Smooth muscle cell (in vitro differentiated cells): ENCODE results near the gene KATNAL2. TPM values are rescaled to one million over a fixed set of nuclear protein-coding genes. Genes with fewer than 3 reads are reported as not detected.
A peak's percentile ranks its signal among the peaks of the same experiment; 100 is the strongest.

Experiments used
- DNase-seq: peaks from one replicate; lab custom pipeline; 2025; ENCODE audit not compliant: unreplicated experiment; lab: John Stamatoyannopoulos, UW
- H2AFZ ChIP-seq: fragments of 200-600 bp; sonication (generic); 2 replicates; pipeline ENCODE4 v1.6.0; 2016; ENCODE audit warnings: antibody characterized with exemption, low read depth, mild to moderate bottlenecking
- H3F3A ChIP-seq: fragments of 200-600 bp; sonication (generic); 2 replicates; pipeline ENCODE4 v1.6.0; 2017; ENCODE audit warnings: antibody characterized with exemption, low read depth
- H3K27ac ChIP-seq: fragments of 200-600 bp; sonication (generic); 2 replicates; pipeline ENCODE4 v1.5.1; 2016; ENCODE audit warnings: low read depth, mild to moderate bottlenecking
- H3K27me3 ChIP-seq: fragments of 200-600 bp; sonication (generic); 2 replicates; pipeline ENCODE4 v1.6.1; 2016; ENCODE audit warnings: low read depth, mild to moderate bottlenecking
- H3K36me3 ChIP-seq: fragments of 200-600 bp; sonication (generic); 2 replicates; pipeline ENCODE4 v1.5.1; 2016; ENCODE audit warnings: low read depth
- H3K4me1 ChIP-seq: fragments of 200-600 bp; sonication (generic); 2 replicates; pipeline ENCODE4 v1.5.1; 2016; ENCODE audit warnings: low read depth
- H3K4me2 ChIP-seq: fragments of 200-600 bp; sonication (generic); 2 replicates; pipeline ENCODE4 v1.6.0; 2016; ENCODE audit warnings: mild to moderate bottlenecking
- H3K4me3 ChIP-seq: fragments of 200-600 bp; sonication (generic); 2 replicates; pipeline ENCODE4 v1.5.1; 2016; ENCODE audit warnings: mild to moderate bottlenecking
- H3K79me2 ChIP-seq: fragments of 200-600 bp; sonication (generic); 2 replicates; pipeline ENCODE4 v1.6.0; 2016; ENCODE audit warnings: low read depth, mild to moderate bottlenecking
- H3K9ac ChIP-seq: fragments of 200-600 bp; sonication (generic); 2 replicates; pipeline ENCODE4 v1.6.0; 2016; ENCODE audit warnings: low read depth
- H3K9me3 ChIP-seq: fragments of 200-600 bp; sonication (generic); replicated peaks from 2 replicates; pipeline ENCODE4 v1.5.1; 2016; ENCODE audit warnings: low read depth
- H4K20me1 ChIP-seq: fragments of 200-600 bp; sonication (generic); 2 replicates; pipeline ENCODE4 v1.6.0; 2016; ENCODE audit warnings: low read depth
- CTCF ChIP-seq: fragments of 200-600 bp; sonication (generic); IDR thresholded peaks from 2 replicates; pipeline ENCODE4 v1.5.1; 2017; ENCODE audit warnings: borderline replicate concordance, mild to moderate bottlenecking, antibody characterized with exemption; ENCODE audit not compliant: insufficient read depth, poor library complexity, severe bottlenecking
- WGBS: methylation state at CpG from one replicate; pipeline ENCODE4 v1.1.7; 2016; ENCODE audit warnings: low lambda C conversion rate; 5-methylcytosine and 5-hydroxymethylcytosine counted together
- polyA plus RNA-seq: library from polyadenylated mRNA; unstranded; fragments of >200 nt; fragmentation: Nextera tagmentation; extraction: Ambion mirVana; gene quantifications from 2 replicates; pipeline ENCODE4 v1.2.1, GENCODE V29; 2016
- total RNA-seq: library from RNA; depleted of rRNA; stranded (reverse); fragments of >200 nt; gene quantifications from 2 replicates; pipeline ENCODE4 v1.2.3, GENCODE V29; 2014

KATNAL2 gene
- total and polyA plus RNA-seq, 2 experiments from 2014 or later, result 0.31 to 2.1 TPM

DNA sequence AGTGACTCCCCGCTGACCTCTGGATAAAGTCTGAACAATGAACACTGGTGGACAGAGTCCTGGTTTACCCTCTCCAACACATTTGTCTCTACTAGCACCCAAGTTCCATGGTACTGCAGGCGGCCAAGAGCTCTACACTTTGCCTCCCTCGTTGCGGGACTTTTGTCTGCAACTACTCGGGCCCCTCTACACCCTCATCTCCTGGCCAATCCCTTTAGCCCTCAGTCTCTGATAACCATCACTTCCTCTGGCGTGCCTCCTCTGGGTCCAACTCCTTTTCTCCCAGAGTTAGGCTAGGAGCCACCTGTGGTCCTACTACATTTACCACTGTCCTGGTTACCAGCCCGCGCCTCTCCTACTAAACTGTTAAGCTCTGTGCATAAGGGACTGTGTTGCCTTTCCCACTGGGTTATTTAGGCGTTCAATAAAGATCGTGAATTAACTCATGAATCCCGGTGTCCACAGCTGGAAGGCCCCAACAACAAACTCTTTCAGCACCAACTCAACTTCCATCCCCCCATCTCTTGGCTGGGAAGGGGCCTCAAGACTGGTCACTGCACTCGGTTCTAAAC lies 232.1 kb downstream of the KATNAL2 start:
- peaks cover 15% of the 10 kb centered on the region for H4K20me1 ChIP-seq
- no peak for DNase-seq
- peak overlapping the region; percentile 84 for H3K9ac ChIP-seq
- H3K27me3 ChIP-seq, result no peaks in the 10 kb centered on the region
- H2AFZ ChIP-seq, result peak overlapping the region; percentile 86
- peak overlapping the region; percentile 82 for H3K4me3 ChIP-seq
- 23% methylated on average over 12 of the region's 12 CpGs for WGBS
- peaks cover 14% of the 10 kb centered on the region for H3K4me1 ChIP-seq
- H3K4me2 ChIP-seq, result peak overlapping the region; percentile 91
- peaks cover 26% of the 10 kb centered on the region for H3F3A ChIP-seq
- no peak for TF ChIP-seq CTCF
- peak overlapping the region; percentile 78 for H3K27ac ChIP-seq
- no peaks in the 10 kb centered on the region for H3K36me3 ChIP-seq
- no peaks in the 10 kb centered on the region for H3K9me3 ChIP-seq
- peaks cover 51% of the 10 kb centered on the region for H3K79me2 ChIP-seq

GRCh38 chr18:47150029-47150823 lies 232.8 kb downstream of the KATNAL2 start, which contains the start of gene HDHD2:
Gene HDHD2, minus strand, starts transcription at chr18:47150500. Its CDS starts 14,061 bp downstream, at chr18:47136439.
- peaks cover 14% of the 10 kb centered on the region for H3K4me1 ChIP-seq
- H2AFZ ChIP-seq, result peak within 1 kb of the TSS; percentile 86
- H3K4me2 ChIP-seq, result peak within 1 kb of the TSS; percentile 91
- H3F3A ChIP-seq, result peaks cover 31% of the 10 kb centered on the region
- peak; percentile 71 for DNase-seq
- no peak for TF ChIP-seq CTCF
- H3K4me3 ChIP-seq, result peak within 1 kb of the TSS; percentile 82
- peaks cover 14% of the 10 kb centered on the region for H4K20me1 ChIP-seq
- WGBS, result 1% methylated on average over 60 of the region's 70 CpGs
- peak within 1 kb of the TSS; percentile 84 for H3K9ac ChIP-seq
- H3K27me3 ChIP-seq, result no peaks in the 10 kb centered on the region
- H3K36me3 ChIP-seq, result peaks cover 3% of the 10 kb centered on the region
- H3K79me2 ChIP-seq, result peaks cover 44% of the 10 kb centered on the region
- peak within 1 kb of the TSS; percentile 78 for H3K27ac ChIP-seq
- no peaks in the 10 kb centered on the region for H3K9me3 ChIP-seq

DNA sequence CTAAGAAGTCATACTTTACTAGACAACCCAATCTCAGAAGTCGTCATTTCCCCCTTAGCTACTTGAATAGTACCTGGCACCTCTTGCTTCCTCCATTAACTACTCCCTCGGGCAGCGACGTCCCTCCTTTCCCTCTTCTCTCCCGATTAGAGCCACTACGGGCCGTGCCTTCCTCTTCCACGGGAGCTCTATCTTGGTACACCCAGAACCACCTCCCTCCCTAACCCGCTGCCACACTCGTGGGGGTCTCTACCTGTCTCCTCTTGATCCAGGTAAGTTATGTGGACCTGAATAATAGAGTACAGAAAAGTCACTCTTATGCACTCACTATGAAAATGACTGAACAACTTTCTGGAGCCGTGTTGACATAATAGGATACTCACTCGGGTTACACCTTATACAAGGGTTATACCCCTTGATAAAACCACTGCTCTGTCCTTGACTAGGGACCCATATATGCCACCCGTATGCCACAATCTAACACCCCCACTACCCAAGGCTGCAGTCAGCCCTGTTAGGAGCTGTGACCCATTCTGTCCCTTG lies 233.5 kb downstream of the KATNAL2 start:
- peaks cover 5% of the 10 kb centered on the region for H3K36me3 ChIP-seq
- H3K27ac ChIP-seq, result peak overlapping the region; percentile 78
- H3K27me3 ChIP-seq, result no peaks in the 10 kb centered on the region
- H2AFZ ChIP-seq, result peak overlapping the region; percentile 86
- DNase-seq, result no peak
- H3K9ac ChIP-seq, result peak overlapping the region; percentile 84
- H3K4me3 ChIP-seq, result peak overlapping the region; percentile 82
- peaks cover 37% of the 10 kb centered on the region for H3K79me2 ChIP-seq
- H3K4me1 ChIP-seq, result peaks cover 14% of the 10 kb centered on the region
- peaks cover 16% of the 10 kb centered on the region for H4K20me1 ChIP-seq
- TF ChIP-seq CTCF, result no peak
- H3K4me2 ChIP-seq, result peak overlapping the region; percentile 91
- WGBS, result 9% methylated on average over 13 of the region's 13 CpGs
- H3K9me3 ChIP-seq, result no peaks in the 10 kb centered on the region
- peaks cover 34% of the 10 kb centered on the region for H3F3A ChIP-seq
